Neuronal stem cell (in vitro differentiated cells): ENCODE data around the gene RBBP8NL.

ENCODE experiments used
- DNase-seq: peaks from one replicate; pipeline ENCODE4 v3.0.0-alpha.2; 2013; ENCODE audit warnings: low spot score
- H2AFZ ChIP-seq: one replicate; pipeline ENCODE4 v1.6.1; 2013; ENCODE audit warnings: mild to moderate bottlenecking, low read length, inconsistent platforms
- H2AK5ac ChIP-seq: 2 replicates; pipeline ENCODE4 v1.6.1; 2013; ENCODE audit warnings: low read depth, mild to moderate bottlenecking, inconsistent platforms, low read length, moderate library complexity, mixed read lengths
- H2BK120ac ChIP-seq: 2 replicates; pipeline ENCODE4 v1.6.1; 2013; ENCODE audit warnings: low read depth, mild to moderate bottlenecking, inconsistent platforms, low read length, moderate library complexity, mixed read lengths
- H2BK12ac ChIP-seq: one replicate; pipeline ENCODE4 v1.6.1; 2013; ENCODE audit warnings: low read length, inconsistent platforms
- H2BK15ac ChIP-seq: 2 replicates; pipeline ENCODE4 v1.6.1; 2013; ENCODE audit warnings: mild to moderate bottlenecking, low read length, inconsistent platforms, mixed read lengths
- H2BK5ac ChIP-seq: one replicate; pipeline ENCODE4 v1.6.1; 2013; ENCODE audit warnings: inconsistent platforms, mild to moderate bottlenecking, low read length, moderate library complexity
- H3K14ac ChIP-seq: one replicate; pipeline ENCODE4 v1.6.1; 2013; ENCODE audit warnings: low read length, inconsistent platforms
- H3K18ac ChIP-seq: 2 replicates; pipeline ENCODE4 v1.6.1; 2013; ENCODE audit warnings: low read length, inconsistent platforms
- H3K23ac ChIP-seq: 2 replicates; pipeline ENCODE4 v1.6.1; 2013; ENCODE audit warnings: low read depth, mild to moderate bottlenecking, mixed read lengths, low read length, inconsistent platforms; ENCODE audit not compliant: poor library complexity
- H3K27ac ChIP-seq: replicated peaks from 3 replicates; pipeline ENCODE4 v1.5.1; 2013; ENCODE audit warnings: low read length, inconsistent platforms
- H3K27me3 ChIP-seq, 3 experiments: 2 replicates each; pipeline ENCODE4 v1.6.1; 2013; ENCODE audit warnings: low read length in 3 of 3, mild to moderate bottlenecking in 2 of 3, inconsistent platforms in 1 of 3, low read depth in 1 of 3, mixed read lengths in 1 of 3, moderate library complexity in 1 of 3; ENCODE audit not compliant: control insufficient read depth in 3 of 3, insufficient read depth in 3 of 3
- H3K36me3 ChIP-seq, 2 donors: replicated peaks in 1 of 2; 2 replicates each; pipeline ENCODE4 v1.6.1; 2013; ENCODE audit warnings: low read length in 2 of 2; ENCODE audit not compliant: control insufficient read depth in 2 of 2, insufficient read depth in 2 of 2
- H3K4ac ChIP-seq: 2 replicates; pipeline ENCODE4 v1.6.1; 2013; ENCODE audit warnings: inconsistent platforms, mild to moderate bottlenecking, low read length, moderate library complexity
- H3K4me1 ChIP-seq, 2 donors: 1 replicate in 1 of 2; 2 replicates in 1 of 2; pipeline ENCODE4 v1.6.1; 2013; ENCODE audit warnings: low read length in 2 of 2, low read depth in 1 of 2; ENCODE audit not compliant: control insufficient read depth in 2 of 2, insufficient read depth in 1 of 2
- H3K4me2 ChIP-seq: one replicate; pipeline ENCODE4 v1.6.1; 2013; ENCODE audit warnings: mild to moderate bottlenecking, low read length, inconsistent platforms; ENCODE audit not compliant: insufficient read depth, poor library complexity, severe bottlenecking
- H3K4me3 ChIP-seq, 2 donors: 2 replicates each; pipeline ENCODE4 v1.5.1; 2013; ENCODE audit warnings: low read length in 2 of 2, mild to moderate bottlenecking in 2 of 2, inconsistent platforms in 1 of 2, moderate library complexity in 1 of 2
- H3K79me1 ChIP-seq: one replicate; pipeline ENCODE4 v1.6.1; 2013; ENCODE audit warnings: low read depth, mild to moderate bottlenecking, inconsistent platforms, low read length, moderate library complexity
- H3K9ac ChIP-seq: one replicate; pipeline ENCODE4 v1.6.1; 2013; ENCODE audit warnings: mild to moderate bottlenecking, low read depth, low read length, inconsistent platforms; ENCODE audit not compliant: poor library complexity
- H3K9me3 ChIP-seq, 2 donors: replicated peaks in 1 of 2; 2 replicates each; pipeline versions ENCODE3 to v1.6.1; 2013; ENCODE audit warnings: low read length in 2 of 2, mild to moderate bottlenecking in 2 of 2, inconsistent platforms in 1 of 2, low read depth in 1 of 2, mixed read lengths in 1 of 2, moderate library complexity in 1 of 2; ENCODE audit not compliant: control insufficient read depth in 2 of 2, insufficient read depth in 1 of 2
- H4K8ac ChIP-seq: one replicate; pipeline ENCODE4 v1.6.1; 2013; ENCODE audit warnings: low read depth, mild to moderate bottlenecking, inconsistent platforms, low read length, moderate library complexity
- H4K91ac ChIP-seq: one replicate; pipeline ENCODE4 v1.6.1; 2013; ENCODE audit warnings: low read length, low read depth, mild to moderate bottlenecking, inconsistent platforms; ENCODE audit not compliant: poor library complexity
- WGBS, 2 donors: extraction: QIAGEN DNeasy Blood & Tissue Kit; methylation state at CpG; one replicate each; pipeline ENCODE4 v1.1.7; 2013; ENCODE audit warnings: missing lambda C conversion rate in 2 of 2, mixed read lengths in 1 of 2; ENCODE audit not compliant: insufficient read length in 2 of 2, insufficient replicate concordance in 1 of 2; ENCODE audit errors: extremely low coverage in 2 of 2; 5-methylcytosine and 5-hydroxymethylcytosine counted together

Gene RBBP8NL

DNA sequence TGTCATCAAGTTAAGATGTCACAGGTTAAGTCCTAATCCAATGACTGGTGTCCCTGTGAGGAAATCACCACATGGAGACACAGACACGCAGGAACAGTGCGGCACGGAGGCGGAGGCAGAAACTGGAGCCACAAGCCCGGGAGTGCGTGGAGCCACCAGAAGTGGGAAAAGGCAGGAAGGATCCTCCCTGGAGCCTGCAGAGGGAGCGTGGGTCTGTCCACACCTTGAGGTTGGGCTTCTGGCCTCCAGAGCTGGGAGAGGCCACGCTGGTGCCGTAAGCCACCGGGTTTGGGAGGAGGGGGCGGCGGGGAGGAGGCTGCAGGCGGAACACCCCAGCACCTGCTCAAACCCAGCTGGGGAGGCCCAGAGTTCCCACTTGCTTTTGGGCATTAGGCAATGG lies 24.0 kb downstream of the RBBP8NL start:
- WGBS, 2 donors = no CpG with 5 or more reads among the region's 13 CpGs
- Histone ChIP-seq H3K18ac (no peak overlapping the region), H3K14ac (no peak overlapping the region), H3K36me3 (peaks cover 7% of the 10 kb centered on the region in 2 donors), H3K9me3 (no peaks in the 10 kb centered on the region), H3K4ac (no peak overlapping the region), H2BK5ac (no peak overlapping the region), H2AK5ac (no peak overlapping the region), H3K23ac (peak overlapping the region; percentile 55), H3K27me3 (peaks cover 0 to 9% (median 0%) of the 10 kb centered on the region in 3 experiments), H3K79me1 (peaks cover 24% of the 10 kb centered on the region), H2BK12ac (no peak overlapping the region), H3K4me2 (no peak overlapping the region), H3K9ac (no peak overlapping the region), H4K91ac (no peak overlapping the region), H3K4me3 (no peak overlapping the region), H3K27ac (no peak overlapping the region), H2BK15ac (no peak overlapping the region), H2BK120ac (no peak overlapping the region), H4K8ac (no peak overlapping the region), H3K4me1 (peaks cover 9 to 16% of the 10 kb centered on the region in 2 donors), H2AFZ (no peak overlapping the region)
- DNase-seq = no peak

DNA sequence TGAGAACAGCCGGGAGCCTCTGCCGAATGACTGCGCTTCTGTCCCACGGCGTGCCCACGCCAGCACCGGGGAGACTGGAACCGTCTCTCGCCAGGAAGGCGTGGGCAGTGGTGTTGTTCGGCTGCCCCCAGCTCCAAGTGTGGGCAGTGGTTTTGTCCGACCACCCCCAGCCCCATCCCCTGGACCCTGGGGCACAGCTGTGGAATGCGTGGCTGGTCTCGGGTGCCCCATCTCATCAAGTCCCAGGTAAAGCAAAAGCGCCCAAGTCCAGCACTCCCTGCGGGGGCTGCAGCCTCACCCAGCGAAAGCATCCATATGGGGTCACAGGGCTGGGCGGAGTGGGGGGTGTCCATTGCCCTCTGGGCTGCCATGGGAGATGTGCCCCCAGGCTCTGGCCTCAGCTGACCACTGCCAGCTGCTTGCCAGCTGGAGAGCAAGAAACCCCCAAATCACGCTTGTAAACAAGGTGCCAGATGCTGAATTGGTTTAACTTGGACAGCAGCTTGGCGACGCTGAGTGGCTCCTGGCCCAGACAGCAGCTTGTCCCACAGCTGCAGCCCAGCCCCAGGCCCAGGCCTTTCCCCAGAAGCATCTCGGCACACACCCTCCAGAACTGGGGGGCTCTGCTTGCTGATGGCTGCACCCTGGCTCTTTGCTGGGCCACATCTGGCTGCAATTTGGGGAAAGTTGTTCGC lies 24.7 kb downstream of the RBBP8NL start:
- peak overlapping the region; percentile 55 for H3K23ac ChIP-seq
- no peak overlapping the region for H3K4ac ChIP-seq
- no peak overlapping the region for H4K91ac ChIP-seq
- no peak overlapping the region for H2BK15ac ChIP-seq
- no peak overlapping the region for H3K9ac ChIP-seq
- no peak overlapping the region for H3K4me3 ChIP-seq
- H2AFZ ChIP-seq = no peak overlapping the region
- WGBS, 2 donors = no CpG with 5 or more reads among the region's 23 CpGs
- no peak overlapping the region for H2BK12ac ChIP-seq
- H2AK5ac ChIP-seq = no peak overlapping the region
- peaks cover 9 to 14% of the 10 kb centered on the region in 2 donors for H3K4me1 ChIP-seq
- H4K8ac ChIP-seq = no peak overlapping the region
- H3K27ac ChIP-seq = no peak overlapping the region
- H3K27me3 ChIP-seq = peaks cover 0 to 2% (median 0%) of the 10 kb centered on the region in 3 experiments
- H3K14ac ChIP-seq = no peak overlapping the region
- no peak overlapping the region for H2BK120ac ChIP-seq
- peaks cover 0 to 1% of the 10 kb centered on the region in 2 donors for H3K9me3 ChIP-seq
- no peak overlapping the region for H3K4me2 ChIP-seq
- no peak overlapping the region for H3K18ac ChIP-seq
- peaks cover 31% of the 10 kb centered on the region for H3K79me1 ChIP-seq
- no peak for DNase-seq
- no peak overlapping the region for H2BK5ac ChIP-seq
- H3K36me3 ChIP-seq = peaks cover 7 to 11% of the 10 kb centered on the region in 2 donors

DNA sequence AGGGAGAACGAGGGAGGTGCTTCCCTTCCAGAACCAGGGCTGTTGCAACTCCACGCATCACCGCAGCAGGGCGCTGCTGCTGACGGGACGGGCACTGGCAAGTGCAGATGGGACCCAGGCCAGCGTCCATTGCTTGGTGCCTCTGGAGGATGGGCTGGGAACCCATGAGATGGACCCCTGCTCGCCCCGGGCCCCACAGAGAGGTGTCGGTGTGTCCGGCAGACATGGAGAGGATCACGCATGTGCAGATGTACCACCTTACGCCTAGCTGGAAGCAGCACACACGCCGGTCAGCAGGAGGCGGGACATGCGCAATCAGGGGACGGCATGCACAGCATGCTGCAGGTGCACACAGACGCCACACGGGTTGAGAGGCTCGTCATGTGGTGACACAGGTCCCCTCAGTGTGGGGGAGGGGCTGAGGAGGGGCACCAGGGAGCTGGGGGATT lies 26.0 kb downstream of the RBBP8NL start:
- H2BK12ac ChIP-seq = peak overlapping the region; percentile 90
- no peak overlapping the region for H2BK5ac ChIP-seq
- no peak overlapping the region for H3K27ac ChIP-seq
- H4K8ac ChIP-seq = peak overlapping the region; percentile 43
- no peaks in the 10 kb centered on the region for H3K27me3 ChIP-seq
- H3K14ac ChIP-seq = peak overlapping the region; percentile 56
- peak overlapping the region; percentile 63 for H3K9ac ChIP-seq
- H3K79me1 ChIP-seq = peaks cover 30% of the 10 kb centered on the region
- H2AK5ac ChIP-seq = peak overlapping the region; percentile 94
- no peak overlapping the region for H3K4me2 ChIP-seq
- no peak overlapping the region for H2BK120ac ChIP-seq
- no peak overlapping the region for H4K91ac ChIP-seq
- H3K4ac ChIP-seq = no peak overlapping the region
- H2AFZ ChIP-seq = no peak overlapping the region
- H3K23ac ChIP-seq = peak overlapping the region; percentile 97
- peaks cover 9 to 10% of the 10 kb centered on the region in 2 donors for H3K4me1 ChIP-seq
- H3K36me3 ChIP-seq = peaks cover 7 to 14% of the 10 kb centered on the region in 2 donors
- no peak overlapping the region for H2BK15ac ChIP-seq
- H3K18ac ChIP-seq = peak overlapping the region; percentile 64
- peak overlapping the region in 1 of 2 donors; percentile 31 for H3K4me3 ChIP-seq
- peaks cover 0 to 2% of the 10 kb centered on the region in 2 donors for H3K9me3 ChIP-seq
- no CpG with 5 or more reads among the region's 21 CpGs for WGBS, 2 donors
- DNase-seq = no peak

DNA sequence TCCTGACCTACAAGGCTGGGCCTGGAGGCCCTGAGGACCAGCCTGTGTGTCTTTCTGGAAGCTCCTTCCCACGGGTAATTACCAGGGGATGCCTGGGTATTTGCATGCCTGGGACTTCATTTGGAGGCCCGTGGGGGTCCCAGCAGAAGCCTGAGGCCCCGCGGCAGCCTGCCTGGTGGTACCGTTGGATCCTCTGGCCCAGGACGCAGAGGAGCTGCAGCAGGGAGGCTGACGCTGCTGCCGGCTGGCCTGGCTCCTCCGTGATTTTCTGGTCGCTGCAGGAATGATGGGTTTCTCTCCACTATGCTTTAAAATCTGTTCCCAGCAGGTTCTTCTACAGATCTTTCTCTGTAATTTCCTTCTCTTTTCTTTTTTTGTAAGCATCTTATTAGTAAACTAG lies 26.8 kb downstream of the RBBP8NL start:
- Histone ChIP-seq H3K9me3 (peaks cover 0 to 2% of the 10 kb centered on the region in 2 donors), H3K23ac (no peak overlapping the region), H4K8ac (no peak overlapping the region), H2BK120ac (no peak overlapping the region), H3K4me3 (no peak overlapping the region), H3K36me3 (peaks cover 14 to 18% of the 10 kb centered on the region in 2 donors), H3K4ac (no peak overlapping the region), H3K14ac (no peak overlapping the region), H3K9ac (no peak overlapping the region), H2BK12ac (no peak overlapping the region), H2AFZ (no peak overlapping the region), H2AK5ac (no peak overlapping the region), H2BK15ac (no peak overlapping the region), H3K79me1 (peaks cover 29% of the 10 kb centered on the region), H3K4me2 (no peak overlapping the region), H3K27me3 (no peaks in the 10 kb centered on the region), H2BK5ac (peak overlapping the region; percentile 66), H4K91ac (no peak overlapping the region), H3K4me1 (peaks cover 2% of the 10 kb centered on the region in 2 donors), H3K27ac (no peak overlapping the region), H3K18ac (no peak overlapping the region)
- no peak for DNase-seq
- whole genome bisulfite sequencing, 2 donors = no CpG with 5 or more reads among the region's 10 CpGs
